Left renal cortex interstitium (tissue), 4 donors: Measurements from ENCODE around the gene ARHGEF4. TPM values are rescaled to one million over a fixed set of nuclear protein-coding genes. Genes with fewer than 3 reads are reported as not detected.

Experiments
- DNase-seq, 4 donors: peaks; one replicate each; pipeline ENCODE4 v3.0.0-alpha.2; 2013; ENCODE audit warnings: low read depth in 4 of 4, low spot score in 2 of 4, missing footprints in 1 of 4
- polyA plus RNA-seq, 4 donors: library from polyadenylated mRNA; unstranded; fragments of 120-200 nt; gene quantifications; one replicate each; pipeline ENCODE4 v1.2.1, GENCODE V29; 2013; ENCODE audit not compliant: insufficient read length in 4 of 4

The ARHGEF4 gene
- polyA plus RNA-seq, 4 donors, result 5.6 to 9.0 (median 7.9) TPM

DNA sequence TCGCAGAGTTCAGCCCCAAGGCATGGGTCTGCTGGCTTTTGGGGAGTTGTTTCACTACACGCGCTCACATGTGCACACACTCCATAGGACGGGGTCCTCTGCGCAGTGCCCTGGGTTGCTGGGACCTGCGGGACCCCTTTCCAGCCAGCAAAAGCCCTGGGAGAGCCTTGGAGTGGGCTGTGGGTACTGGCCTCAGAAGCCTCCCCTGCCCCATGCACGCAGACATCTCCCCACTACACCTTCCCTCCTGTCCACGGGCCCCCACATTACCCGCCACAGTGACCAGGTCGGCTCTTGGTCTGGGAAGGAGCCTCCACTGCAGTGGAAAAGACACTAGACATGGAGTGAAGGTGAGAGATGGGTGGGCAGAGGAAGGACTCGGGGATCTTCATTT, 208.0 kb downstream of the ARHGEF4 start:
- DNase-seq, result no peak

DNA sequence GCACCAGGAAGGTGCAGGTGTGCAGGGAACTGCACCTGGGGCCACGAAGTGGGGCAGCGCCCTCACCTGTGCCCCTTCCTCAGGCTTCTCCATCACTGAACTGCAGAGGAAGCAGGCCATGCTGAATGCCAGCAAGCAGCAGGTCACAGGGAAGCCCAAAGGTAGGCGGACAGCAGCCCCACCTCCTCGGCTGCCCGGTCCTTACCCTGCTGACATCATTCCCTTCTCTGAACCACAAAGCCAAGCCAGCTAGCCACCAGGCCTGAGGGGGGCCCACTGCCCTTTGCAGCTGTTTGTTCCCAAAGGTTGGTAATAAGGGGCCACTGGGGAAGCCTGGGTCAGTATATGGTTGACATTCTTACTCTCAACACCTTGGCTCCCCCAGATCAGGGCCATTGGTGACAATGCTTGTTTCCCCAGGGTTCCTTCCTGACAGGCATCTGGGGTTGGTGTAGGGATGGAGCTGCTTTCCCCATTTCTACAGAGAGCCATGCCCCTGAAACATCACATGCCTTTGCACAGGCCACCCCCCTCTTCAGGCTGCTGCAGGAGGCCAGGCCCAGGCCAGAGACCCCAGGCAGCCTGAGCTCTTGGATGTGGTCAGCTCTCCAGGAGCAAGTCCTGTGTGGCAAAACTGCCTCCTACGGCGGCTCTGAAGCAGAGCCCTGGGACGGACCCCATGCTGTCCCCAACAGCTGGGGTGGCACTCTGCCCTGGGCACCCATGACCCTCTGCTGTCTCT, 208.7 kb downstream of the ARHGEF4 start:
- no peak for DNase-seq

DNA sequence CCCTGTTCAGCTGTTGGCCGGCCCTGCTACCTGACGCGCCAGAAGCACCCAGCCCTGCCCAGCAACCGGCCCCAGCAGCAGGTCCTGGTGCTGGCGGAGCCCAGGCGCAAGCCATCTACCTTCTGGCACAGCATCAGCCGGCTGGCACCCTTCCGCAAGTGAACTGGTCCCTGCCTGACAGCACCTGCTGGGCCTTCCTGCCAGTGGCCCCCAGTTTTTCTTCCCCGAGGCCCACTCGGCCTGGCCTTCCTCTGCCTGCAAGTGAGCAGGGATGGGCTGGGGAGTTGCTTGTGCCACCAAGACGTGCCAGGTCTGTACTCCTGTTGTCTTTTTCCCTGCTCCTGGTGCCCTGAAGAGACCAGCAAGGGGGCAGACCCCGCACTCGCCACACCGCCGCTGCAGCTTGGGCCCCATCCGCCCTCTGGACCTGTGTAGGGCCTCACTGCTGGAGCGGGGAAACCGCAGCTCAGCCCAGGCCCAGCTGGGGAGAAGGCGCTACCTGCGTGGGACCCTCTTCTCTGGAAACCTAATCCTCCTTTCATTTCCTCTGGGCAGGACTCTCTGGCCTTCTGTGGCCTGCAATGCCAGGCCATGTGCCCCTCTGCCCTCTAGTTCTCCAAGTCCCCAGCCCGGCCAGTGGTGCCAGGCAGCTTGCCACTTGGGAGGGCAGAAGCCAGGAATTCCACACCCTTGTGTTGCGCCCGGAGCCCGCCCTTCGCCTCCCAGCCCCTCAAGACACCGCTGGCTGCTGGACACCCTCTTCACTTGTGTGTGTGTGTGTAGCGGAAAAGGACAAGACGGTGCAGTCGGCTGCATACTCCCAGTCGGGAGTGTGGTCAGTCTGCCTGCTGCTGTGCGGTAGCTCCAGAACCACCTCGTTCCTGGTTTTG, 209.6 kb downstream of the ARHGEF4 start:
- no peak for DNase-seq

DNA sequence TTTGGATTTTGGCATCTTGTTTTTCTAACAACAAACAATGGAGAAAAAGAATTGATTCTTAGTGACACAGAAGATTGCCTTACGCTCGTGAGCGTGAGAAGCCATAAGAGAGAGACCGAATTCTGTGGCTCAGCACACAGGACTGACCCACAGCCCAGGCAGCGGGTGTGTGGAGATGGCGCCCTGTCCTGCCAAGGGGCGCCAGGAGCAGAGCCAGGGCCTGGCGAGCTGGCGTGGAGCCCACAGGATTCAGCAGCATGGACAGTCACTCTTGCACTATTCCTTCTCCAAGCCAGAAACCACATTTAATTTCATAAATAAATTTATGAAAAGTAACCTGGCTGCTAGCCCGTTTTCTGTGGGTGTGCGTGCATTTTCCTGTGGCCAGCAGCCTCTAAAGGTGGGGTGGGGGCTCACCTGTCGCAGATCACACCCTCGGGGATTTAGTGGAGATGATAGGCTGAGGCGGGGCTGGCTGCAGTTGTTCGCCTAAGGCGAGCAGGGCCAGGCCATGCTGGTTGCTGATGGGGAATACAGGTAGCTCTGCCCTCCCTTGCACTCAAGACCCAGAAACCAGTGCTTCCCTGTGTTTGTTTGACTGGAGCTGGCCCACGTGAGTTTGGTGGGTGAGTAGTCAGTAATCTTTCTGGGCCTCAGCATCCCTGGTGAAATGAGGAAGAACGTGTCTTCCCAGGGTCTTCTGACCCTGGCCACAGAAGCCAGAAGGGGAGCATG, 210.4 kb downstream of the ARHGEF4 start:
- no peak for DNase-seq

DNA sequence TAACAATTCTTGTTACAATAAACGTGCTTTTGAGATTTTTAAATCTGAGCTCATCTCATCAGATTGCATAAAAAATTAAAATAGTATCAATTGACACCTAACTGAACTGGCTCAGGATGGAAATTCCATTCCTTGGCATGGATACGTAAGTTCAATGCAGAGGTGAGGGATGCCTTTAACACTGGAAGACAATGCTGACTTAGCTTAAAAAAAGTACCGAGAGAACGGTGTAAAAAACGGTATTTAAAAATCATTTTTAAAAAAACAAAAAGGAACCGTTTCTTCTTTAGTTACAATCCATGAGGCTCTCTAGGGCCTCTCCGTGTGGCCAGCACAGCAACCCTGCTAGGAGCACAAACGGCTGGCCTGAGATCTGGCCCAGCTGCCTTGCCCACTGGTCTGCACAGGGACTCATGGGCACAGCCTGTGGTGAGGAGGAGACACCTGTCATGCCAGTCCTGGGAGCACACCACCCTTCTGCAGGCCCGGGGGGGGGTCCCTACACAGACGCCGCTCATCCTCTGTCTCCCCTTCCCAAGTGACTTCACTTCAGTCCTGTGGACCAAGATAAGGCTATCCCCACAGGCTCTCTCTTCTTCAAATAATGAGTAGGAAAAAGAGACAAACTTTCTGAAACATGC, 211.3 kb downstream of the ARHGEF4 start:
- DNase-seq, result no peak

DNA sequence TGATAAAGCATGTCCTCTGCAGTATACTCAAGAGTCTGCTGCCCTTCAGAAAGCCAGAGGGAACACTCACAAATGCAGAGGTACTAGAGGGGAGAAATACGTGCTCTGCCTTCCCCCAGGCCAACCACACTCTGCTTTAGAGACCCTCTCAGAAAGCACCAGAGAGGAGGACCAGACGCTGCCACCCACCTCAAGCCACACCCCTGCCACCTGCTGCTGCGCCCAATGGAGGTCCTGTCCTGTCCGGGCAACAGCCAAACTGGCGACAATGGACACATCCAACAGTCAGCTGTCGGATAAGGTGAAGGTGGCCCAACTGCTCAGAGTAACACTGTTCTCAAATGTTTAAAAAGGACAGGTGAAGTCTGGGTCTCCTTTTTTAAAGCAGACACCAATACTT, 211.9 kb downstream of the ARHGEF4 start:
- DNase-seq, result no peak

DNA sequence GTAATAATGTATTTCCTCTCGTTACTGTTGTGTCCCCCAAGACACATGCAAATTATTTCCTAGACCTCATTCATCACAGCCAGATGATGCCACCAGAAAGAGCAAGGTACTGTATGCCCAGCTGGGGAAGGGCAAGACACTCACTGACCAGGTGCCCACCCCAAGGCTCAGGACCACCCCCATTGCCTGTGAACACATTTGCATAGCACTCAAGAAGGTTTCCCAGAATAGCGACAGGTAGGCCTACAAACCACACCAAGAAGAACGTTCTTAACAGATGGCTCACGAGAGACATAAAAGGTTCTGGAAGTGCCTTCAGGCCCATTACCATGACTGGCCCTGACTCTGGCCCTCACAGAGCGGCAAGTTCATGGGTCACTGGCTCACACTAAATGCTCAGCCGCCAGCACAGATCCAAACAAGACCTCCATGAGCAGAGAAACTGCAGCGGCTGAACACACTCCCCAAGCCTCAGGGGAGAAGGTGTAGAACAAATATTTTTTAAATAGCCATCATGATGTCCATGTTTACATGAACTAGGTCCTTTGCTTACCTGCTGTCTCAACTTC, 212.5 kb downstream of the ARHGEF4 start:
- DNase-seq, result no peak

DNA sequence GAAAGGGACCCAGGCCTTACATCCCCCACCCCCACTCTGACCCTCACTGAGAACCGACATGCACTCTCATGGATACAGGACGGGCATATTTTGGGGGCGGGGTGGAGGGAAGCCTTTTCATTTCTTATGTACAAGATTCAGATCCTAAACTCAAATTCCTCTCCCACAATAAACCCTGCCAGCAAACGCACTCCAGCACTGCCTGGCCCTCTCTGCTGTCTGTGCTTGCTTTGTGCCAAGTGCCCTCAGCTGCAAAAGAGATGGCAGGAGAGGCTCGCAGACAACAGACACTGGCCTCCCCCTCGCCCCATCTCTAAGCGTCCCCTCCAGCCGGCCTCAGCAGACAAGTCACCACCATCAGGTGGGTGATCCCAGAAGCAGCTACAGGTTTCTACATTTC, 214.2 kb downstream of the ARHGEF4 start:
- no peak for DNase-seq

DNA sequence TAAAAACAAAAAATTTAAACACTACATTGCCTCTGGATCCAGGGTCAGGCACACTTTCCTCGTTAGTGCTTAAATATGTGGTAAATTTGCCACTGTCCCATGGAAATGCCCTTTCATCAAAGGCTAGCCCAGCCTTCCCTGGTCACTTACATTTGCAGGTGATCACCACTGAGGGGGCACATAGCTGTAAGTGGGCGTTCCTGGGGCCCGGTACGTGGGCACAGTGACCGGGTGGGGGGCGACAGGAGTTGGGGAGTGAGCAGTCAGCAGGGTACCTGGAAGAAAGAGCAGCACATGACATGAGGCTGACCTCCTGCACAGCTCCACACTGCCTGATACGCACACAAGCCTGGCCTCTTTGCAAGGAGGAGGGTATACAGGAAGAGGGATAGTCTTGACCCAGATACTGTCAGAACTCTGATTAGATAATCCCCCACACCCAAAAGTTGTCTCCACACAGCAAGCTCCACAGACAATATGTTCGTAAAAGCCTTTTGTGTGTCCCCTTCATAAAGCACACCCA, 216.1 kb downstream of the ARHGEF4 start:
- no peak for DNase-seq

DNA sequence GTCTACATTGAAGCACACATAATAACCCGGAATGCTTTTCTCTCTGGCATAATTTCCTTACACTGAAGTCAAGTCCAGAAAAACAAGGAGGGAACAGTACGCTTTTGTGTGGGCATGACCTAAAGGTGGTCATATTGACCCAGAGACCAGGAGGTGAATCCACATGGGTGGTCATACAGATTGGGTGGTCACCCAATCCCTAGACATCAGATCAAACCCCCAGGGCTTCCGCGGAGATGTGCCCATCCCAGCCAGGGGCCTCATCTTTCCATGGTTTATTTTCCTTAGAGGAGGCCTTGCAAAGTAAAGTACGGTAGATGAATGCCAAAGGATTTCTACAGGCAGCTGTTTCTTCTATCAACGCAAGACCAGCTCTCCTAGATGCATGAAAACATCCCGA, 217.8 kb downstream of the ARHGEF4 start:
- no peak for DNase-seq

DNA sequence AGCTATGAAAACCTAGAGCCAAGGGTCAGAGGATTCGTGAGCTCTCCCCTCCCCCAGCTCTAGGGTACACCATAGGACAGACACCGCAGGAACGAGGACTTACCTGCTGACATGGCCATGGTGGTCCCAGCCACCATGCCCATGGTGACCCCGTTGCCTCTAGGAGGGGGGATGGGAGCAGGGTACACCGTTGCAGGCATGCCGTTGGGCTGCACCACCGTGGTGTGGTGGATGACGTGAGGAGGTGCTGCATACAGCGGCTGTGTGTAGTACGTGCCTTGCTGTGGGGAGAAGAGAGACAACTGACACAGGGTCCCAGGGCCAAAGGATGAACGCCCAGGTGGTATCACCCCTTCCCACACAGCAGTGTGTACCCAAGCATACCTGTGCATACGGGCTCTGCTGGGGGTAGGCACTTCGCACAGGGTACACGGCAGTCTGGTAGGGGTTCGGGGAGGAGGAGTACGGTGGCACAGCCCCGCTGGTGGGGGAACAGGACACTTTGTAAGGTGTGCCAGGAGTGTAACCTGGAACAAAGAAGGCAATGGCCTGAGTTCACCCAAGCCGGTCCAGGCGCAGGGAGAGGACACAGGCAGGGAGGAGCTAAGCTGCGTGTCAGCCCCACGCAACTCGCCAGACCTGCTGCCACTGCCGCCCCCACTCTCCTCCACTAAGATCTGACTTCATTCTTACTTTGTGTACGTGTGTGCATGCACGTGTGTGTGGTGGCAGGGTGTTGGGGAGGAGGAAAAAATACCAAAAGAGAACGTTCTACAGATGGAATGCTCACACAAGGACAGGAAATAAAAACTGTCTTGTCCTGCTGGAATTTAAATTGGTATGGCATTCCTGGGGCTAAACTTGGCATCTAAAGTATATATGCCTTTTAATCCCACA, 218.7 kb downstream of the ARHGEF4 start:
- no peak for DNase-seq

DNA sequence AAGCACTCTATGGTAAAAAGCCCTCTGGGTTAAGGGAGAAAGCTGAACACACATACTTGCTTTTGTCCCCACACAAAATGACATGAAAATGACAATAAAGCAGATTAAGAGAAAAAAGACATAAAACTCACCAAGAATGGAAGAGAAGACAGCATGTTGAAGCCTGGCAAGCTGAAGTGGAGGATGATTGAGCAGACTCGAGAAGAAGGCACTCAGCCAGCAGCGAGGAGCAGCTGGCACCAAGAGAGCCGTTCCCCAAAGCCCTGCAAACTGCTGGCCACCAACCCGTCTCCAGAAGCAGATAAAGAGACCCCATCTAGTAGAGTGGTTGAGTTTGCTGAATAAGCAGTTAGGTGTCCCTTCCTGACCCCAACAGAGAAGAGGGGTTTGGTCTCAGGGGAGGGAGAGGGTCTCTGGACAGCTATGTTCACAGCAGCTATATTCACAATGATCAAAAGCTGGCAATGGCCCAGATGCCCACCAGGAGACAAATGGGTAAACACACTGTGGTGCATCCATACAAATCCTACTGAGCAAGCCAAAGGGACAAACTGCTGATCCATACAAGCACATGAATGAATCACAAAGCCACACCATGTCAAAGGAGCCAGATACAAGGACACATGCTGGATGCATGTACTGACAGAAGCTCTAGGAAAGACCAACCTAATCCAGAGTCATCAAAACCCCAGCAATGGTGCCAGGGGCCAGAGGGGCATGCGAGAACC, 219.7 kb downstream of the ARHGEF4 start:
- DNase-seq, result no peak

DNA sequence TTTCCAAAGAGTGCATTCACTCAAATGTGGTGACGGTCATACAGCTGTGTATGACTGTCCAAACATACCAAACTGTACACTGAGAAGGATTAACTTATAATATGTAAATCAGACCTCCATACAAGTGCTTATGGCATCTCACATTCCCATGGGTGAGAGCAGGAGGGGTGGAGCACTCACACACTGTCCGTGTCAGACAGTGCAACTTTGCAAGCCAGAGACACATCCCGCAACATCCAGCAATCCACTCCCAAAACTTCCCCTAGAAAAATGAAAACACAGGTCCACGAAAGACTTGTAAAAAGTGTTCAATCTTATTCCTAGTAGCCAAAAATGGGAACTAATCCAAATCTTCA, 220.2 kb downstream of the ARHGEF4 start:
- no peak for DNase-seq

DNA sequence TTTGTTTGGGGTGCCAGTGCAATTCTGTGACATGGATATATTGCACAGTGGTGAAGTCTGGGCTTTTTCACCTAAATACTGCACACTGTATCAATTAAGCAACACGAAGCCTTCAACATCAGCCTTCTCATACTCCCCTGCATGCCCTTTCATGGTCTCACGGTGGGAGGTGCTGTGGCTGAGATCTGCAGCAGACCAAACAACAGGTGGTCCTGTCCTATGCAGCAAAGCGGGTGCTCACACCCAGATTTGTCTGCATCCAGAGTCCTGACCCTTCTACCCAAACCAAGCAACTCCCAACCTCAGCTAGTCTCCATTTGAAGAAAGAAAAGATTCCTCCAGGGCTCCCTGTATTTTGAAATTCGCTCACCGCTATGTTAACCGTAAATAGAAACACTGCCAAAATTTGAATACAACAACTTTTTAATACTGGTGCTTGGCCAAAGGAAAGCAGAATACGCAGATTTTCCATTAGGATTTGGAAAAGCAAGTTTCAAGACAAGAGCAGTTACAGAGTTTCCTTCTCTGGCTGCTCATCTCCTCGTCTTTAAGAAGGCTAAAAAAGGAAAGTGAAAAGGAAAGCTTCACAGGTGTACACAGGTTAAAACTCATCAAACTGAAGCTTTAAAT, 221.6 kb downstream of the ARHGEF4 start:
- DNase-seq, result no peak

DNA sequence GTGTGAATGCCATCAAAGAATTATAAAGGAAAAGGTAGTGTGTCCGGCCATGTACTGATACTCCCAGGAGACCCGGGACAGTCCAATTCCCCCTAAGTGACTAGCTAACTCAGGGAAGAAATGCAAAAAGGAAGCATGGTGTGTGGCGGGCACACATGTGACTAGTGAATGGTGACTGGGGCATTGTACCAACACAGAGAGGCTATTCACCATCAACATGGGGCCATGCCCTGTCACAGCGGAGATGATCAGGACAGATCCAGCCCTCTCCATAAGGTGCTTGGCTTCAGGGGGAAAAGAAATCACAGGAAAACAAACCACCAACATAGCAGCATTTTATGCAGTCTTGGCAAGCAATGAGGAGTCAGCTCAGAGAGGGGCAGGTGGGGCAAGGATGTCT, 222.2 kb downstream of the ARHGEF4 start:
- no peak for DNase-seq

DNA sequence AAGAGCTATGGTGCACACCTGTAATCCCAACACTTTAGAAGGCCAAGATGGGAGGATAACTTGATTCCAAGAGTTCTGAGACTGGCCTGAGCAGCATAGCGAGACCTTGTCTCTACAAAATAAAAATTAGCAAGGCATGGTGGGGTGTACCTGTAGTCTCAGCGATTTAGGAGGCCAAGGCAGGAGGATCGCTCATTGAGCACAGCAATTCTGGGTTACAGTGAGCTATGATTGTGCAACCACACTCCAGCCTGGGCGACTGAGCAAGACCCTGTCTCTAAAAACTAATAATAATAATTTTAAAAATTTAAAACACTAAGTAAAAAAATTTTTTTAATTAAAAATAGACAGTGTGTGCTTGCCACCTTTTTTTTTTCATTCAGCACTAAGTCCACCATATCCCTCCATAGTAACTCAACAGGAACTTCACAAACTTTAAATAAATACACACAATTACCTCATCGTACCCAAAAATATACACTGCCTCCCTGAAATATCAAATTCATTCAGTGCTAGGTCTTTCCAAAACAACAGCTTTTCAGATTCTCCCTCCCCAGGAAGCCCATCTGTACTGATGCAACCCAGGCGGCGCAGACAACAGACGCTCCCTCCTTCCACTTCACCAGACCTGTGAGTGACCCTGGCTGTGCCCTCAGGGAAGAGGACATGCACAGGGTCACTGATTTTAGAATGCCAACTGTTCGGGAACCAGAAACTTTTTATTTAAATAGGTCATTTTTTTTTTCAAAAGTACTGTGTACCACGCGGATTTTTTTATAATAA, 227.0 kb downstream of the ARHGEF4 start:
- DNase-seq, result no peak
